SK-MEL-5 (cell line): Measurements from ENCODE around the gene ABHD6. TPM values are rescaled to one million over a fixed set of nuclear protein-coding genes. Genes with fewer than 3 reads are reported as not detected.
"Not testable (repeated sequence)": the region's sequence is repeated elsewhere in the genome, so short reads cannot be mapped to it uniquely, and the experiment has no call there.

ENCODE experiments used
- DNase-seq: peaks from one replicate; pipeline ENCODE4 v3.0.0-alpha.2; 2016; ENCODE audit warnings: low read depth, low spot score
- in situ Hi-C: cut with HindIII; loops from 2 replicates; pipeline ENCODE4 v1.10.0; 2016; ENCODE audit warnings: low sequenced_read_pairs, high pct_unique_total_duplicates, low pct_unique_long_range_greater_than_20kb
- total RNA-seq: library from RNA; depleted of rRNA; stranded (reverse); fragments of >200 nt; shearing (Covaris generic); gene quantifications from 2 replicates; pipeline ENCODE4 v1.2.3, GENCODE V29; 2014

ABHD6 gene
- total RNA-seq, 1 experiment from 2014 or later: 43.5 TPM

DNA sequence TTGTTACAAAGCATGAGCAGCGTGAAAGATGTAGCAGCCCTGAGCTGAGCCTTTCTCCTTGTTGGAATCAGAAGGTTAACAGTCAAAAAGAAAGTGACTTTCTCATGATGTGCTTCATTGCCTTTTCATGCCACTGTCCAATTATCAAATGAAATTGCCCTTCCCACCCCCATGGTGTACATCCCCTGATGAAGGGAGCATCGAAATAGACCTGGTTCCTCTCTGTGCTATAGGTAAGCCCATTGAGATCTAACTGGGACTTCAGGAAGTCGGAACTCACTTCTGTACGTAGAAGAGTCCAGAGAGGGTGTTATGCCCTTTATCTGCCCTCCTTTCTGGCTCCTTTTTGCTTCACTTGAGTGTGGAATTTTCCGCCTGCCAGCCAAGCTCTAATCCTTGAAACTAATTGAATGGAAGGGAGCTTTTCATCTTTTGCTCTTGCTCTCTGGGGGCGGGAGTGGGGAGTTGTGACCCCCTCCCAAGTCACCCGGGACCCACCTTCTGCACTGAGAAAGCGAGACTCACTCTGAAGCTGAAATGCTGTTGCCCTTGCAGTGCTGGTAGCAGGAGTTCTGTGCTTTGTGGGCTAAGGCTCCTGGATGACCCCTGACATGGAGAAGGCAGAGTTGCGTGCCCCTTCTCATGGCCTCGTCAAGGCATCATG lies 20.9 kb downstream of the ABHD6 start:
- no peak for DNase-seq
- in situ Hi-C loops: no loop called here

DNA sequence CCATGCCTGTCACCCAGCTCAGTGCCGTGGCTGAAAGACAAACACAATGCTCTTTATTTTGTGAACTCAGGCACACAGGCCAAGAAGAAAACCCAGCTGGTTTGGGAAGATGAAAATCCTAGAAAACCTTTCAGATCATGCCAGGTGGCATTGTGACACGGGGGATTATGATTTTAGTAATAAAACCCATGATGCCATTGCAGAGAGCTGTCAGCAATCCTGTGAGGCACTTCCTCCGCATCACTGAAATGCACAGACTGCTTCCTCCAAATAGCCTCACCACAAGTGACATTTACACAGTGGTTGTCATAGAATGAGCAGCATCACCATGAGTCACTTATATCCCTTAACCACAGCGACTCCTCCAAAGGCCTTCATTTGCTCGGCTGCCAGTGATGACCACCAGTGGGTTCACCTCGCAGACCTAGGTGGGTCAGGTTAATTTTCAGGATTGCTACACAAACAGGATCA lies 22.7 kb downstream of the ABHD6 start:
- DNase-seq: peak; percentile 42
- in situ Hi-C loops: no loop called here

DNA sequence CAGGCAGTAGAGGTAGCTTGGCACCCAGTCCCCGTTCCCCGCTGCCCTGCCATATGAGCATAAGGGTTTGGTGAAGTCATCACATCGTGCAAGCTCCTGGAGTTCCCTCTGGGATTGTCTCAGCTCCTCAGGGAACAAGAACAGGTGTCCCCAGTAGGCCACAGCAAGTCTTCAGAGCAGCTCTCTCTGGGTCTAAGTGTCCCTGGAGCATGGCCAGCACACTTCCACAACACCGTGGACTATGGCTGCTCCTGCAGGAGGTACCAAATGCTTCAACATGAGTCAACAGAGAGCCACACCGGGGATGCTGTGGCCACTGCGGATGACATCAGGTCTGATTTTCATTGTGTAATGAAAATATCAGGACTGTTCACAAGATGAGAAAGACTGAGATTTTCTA lies 23.1 kb downstream of the ABHD6 start:
- no peak for DNase-seq
- in situ Hi-C loops: no loop called here

DNA sequence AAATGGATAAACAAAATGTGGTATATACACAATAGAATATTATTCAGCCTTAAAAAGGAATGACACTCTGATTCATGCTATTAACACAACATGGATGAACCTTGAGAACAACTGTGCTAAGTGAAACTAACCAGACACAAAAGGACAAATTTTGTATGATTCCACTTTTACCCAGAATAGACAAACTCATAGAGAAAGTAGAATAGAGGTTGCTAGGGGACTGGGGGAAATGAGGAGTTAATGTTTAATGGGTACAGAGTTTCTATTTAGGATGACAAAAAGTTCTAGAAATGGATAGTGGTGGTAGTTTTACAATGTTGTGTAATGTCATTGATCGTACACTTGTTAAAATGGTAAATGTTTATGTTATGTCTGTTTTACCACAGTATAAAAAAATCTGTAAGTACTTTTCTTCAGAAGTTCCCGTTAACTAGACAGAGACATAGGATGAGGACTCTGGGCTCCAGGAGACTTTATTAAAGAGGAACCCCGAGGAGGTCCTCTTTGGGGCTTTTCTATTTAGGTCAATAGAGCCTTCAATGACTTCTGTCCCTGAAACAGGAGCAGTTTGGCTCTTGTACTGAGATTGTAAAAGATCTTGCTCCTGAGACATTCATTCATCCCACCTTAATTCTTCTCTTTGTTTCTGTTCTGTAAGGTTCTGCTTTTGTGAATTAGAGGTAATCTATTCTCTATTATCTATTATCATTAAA lies 24.5 kb downstream of the ABHD6 start:
- in situ Hi-C loops: no loop called here

DNA sequence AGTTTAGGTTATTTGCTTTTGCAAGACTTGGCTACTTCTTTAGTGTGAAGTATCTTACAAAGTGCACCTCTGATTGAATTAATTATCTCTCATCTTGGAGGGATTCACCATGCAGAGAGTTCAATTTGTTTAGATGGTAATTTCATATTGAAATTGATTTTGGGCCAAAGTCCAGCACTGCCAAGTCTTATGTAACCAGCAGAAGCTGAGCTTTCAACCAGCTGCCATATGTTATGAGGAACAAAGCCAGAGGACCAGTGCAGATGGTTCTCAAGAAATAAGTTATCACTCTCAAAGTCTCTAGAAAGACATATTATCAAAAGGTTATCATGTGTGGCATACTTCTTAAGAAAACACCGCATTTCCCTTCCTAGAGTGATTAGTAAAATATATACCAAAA lies 29.0 kb downstream of the ABHD6 start:
- DNase-seq: no peak
- in situ Hi-C loops: no loop called here

More for the DNA sequence above, 24.5 kb downstream of the ABHD6 start:
- no peak for DNase-seq

DNA sequence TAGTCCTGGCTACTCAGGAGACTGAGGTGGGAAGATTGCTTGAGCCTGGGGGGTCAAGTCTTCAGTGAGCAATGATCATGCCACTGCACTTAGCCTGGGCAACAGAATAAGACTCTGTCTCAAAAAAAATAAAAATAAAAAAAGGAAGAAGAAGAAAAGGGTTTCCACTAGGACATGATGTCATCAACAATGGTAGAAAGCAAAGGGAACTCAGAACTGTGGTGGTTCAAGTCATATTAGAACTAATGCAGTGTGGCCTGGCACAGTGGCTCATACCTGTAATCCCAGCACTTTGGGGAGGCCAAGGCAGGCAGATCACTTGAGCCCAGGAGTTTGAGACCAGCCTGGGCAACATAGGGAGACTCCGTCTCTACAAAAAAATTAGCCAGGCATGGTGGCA lies 30.0 kb downstream of the ABHD6 start:
- in situ Hi-C loops, DNase-seq: not testable (repeated sequence)

DNA sequence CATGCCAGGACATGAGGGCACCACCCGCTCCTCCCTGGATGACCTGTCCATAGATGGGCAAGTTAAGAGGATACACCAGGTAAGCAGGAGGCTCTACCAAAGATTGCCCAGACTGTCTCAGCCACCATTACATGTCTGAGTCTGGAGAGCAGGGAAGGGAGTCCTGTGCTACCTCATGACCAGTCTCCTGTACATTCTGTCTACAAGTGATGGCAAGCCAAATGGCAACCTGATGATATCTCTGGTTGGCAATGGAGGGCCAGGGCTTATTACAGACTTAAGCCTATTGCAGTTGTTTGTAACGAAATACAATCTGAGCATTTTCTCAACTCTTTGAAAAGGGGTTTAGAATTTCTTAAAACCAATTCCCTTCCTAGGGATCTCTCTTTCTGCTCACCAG lies 31.8 kb downstream of the ABHD6 start:
- no peak for DNase-seq
- in situ Hi-C loops: no loop called here

DNA sequence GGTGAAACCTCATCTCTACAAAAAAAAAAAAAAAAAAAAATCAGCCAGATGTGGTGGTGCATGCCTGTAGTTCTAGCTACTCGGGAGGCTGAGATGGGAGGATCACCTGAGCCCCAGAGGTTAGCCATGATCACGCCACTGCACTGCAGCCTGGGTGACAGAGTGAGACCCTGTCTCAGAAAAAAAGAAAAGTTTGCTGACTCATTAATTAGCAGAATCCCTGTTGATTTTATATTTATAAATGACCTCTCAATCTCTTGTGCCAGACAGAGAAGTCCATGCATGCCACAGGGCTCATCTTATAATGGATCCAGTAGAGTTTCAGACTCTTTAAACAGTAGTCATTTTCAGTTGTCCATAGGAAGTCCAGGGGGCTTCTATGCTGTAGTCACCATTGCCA lies 32.9 kb downstream of the ABHD6 start:
- DNase-seq: no peak
- in situ Hi-C loops: no loop called here

DNA sequence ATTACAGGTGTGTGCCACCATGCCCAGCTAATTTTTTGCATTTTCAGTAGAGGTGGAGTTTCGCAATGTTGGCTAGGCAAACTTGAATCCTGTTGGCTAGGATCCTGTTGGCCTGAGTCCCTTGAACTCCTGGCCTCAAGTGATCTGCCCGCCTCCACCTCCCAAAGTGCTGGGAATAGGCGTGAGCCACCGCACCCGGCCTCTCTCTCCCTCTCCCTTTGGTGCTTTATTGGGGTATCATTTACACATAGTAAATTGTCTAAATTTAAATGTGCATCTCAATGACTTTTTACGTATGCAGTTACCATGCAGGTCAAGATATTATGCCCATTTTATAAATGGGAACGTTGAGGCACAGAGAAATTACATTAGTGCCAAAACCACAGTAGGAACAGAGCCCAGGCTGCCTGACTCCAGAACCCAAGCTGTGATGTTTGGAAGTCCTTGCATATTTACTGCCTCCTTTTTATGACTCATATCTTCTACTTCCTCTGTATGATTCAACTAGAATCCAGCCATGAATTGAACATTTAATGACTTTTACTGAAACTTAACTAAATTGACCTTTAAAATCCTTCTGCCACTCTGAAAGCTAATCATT lies 34.4 kb downstream of the ABHD6 start:
- DNase-seq: peak; percentile 54
- in situ Hi-C loops: no loop called here

DNA sequence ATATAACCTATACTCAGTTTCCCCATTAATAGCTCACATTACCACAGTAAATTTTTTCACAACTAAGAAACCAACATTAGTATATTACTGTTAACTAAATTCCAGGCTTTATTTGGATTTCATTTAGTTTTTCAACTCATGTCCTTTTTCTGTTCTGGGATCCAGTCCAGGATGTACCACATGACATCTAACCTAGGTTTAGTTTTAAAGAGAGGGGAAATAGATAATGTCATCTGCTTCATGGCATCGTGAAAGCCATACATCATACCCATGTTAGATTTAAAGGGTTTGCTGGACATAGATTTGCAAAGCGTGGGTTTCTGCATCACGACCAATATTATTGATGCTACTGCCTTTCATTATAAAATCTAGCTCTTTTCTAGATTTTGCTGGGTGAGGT lies 35.3 kb downstream of the ABHD6 start:
- DNase-seq: no peak
- in situ Hi-C loops: no loop called here

DNA sequence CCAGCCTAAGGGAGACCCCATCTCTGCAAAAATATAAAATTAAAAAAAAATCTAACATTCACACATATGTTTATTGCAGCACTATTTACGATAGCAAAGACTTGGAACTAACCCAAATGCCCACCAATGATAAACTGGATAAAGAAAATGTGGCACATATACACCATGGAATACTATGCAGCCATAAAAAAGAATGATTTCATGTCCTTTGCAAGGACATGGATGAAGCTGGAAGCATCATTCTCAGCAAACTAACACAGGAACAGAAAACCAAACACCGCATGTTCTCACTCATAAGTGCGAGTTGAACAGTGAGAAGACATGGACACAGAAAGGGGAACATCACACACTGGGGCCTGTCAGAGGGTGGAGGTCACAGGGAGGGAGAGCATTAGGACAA lies 35.8 kb downstream of the ABHD6 start:
- in situ Hi-C loops, DNase-seq: not testable (repeated sequence)

DNA sequence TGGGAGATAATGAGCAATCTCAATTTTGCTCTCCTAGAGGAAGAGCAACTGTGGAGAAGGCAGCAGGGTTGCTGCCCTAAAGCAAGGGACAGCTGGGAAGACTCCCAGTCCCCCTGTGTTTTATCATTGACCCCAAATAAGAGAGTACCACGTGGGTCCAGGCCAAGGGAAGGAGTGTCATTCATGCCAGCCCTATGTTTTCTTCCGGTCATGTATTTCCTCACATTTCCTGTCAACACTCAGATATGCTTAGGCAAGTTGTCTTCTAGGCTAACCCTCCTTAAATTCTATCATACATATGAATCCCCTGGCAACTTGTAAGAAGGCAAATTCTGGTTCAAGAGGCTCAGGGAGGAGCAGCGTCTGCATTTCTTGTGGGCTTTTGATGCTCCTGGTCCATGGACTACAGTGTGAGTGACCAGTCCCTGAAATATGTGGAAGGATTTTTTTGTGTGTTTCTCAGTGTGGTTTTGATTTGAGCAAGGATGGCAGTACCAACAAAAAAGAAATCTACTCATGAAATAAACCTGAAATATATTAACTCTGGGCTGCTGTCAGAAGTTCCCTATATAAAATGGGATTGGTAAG lies 36.5 kb downstream of the ABHD6 start:
- no peak for DNase-seq
- in situ Hi-C loops: no loop called here

DNA sequence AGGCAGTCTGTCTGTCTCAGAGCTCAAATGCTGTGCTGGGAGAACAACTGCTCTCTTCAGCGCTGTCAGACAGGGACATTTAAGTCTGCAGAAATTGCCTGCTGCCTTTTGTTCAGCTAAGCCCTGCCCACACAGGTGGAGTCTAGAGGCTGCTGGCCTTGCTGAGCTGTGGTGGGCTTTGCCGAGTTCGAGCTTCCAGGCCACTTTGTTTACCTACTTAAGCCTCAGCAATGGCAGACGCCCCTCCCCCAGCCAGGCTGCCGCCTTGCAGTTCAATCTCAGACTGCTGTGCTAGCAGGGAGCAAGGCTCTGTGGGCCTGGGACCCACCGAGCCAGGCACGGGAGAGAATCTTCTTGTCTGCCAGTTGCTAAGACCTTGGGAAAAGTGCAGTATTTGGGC lies 43.5 kb downstream of the ABHD6 start:
- in situ Hi-C loops: no loop called here
- DNase-seq: no peak

DNA sequence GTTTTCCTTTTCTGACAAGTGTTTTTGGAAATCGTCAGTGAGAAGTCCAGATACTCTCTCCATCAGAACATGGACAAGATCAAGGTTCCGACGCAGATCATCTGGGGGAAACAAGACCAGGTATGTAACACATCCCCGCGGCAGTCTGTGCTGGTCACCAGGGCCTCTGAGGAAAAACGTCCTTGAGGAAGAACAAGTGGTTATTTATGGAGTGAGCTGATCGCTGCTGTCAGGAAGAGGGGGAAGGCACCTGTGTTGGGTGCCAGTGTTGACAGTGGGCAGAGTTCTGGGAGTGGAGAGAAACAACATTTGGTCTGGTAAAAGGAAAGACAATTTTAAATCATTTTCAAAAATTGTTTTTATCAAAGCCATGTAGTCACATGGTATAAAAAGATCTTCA lies 47.7 kb downstream of the ABHD6 start:
- no peak for DNase-seq
- in situ Hi-C loops: no loop called here

DNA sequence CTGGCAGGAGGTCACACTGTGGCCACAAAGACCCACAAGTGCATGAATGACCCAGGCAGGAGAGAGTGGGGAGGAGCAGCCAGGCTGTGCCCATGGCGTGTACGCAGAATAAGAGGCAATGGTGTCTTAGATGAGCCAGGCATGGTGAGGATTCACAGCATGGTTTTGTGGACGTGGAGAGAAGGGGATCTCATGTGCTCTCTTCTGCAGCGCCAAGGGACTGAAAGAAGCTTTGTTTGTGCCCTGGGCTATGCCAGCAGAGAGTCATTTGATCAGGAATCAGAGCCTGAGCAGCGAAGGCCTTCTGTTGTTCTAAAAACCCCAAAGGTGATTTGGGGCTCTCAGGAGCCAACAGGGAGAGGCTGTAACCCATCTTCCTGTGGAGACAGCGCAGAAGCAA lies 49.8 kb downstream of the ABHD6 start:
- in situ Hi-C loops: no loop called here
- peak; percentile 95 for DNase-seq

DNA sequence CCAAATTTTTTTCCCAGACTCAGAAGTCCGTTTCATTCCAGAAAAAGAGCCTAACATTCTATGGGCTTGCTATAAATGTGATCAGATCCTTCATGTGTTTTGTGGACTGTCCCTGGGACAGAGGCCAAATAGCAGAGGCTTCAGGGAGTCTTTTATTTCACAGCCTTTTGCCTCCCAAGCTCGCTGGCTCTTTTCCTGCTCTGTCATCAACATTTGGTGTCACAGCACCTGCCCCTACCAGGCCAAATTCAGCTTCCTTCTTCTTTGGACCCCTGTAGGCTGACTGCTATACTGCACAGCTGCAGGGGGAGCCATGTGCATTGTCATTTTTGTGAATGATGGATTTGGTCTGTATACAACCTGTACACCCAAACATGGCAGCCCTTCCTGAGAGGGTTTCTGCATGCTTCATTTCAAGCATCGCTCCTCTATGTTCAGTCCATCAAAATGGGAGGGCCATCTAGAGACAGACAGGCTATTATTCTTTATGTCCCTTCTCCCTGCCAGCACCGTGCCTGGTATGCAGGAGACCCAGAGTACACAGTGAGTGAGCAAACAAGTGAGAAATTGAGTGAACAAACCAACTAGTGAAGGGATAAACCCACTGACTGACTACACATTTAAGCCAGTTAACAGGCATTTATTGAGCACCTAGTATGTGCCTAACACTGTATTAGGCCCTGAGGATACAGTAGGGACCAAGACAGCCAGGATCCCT lies 50.6 kb downstream of the ABHD6 start:
- in situ Hi-C loops: no loop called here
- DNase-seq: peak; percentile 52

DNA sequence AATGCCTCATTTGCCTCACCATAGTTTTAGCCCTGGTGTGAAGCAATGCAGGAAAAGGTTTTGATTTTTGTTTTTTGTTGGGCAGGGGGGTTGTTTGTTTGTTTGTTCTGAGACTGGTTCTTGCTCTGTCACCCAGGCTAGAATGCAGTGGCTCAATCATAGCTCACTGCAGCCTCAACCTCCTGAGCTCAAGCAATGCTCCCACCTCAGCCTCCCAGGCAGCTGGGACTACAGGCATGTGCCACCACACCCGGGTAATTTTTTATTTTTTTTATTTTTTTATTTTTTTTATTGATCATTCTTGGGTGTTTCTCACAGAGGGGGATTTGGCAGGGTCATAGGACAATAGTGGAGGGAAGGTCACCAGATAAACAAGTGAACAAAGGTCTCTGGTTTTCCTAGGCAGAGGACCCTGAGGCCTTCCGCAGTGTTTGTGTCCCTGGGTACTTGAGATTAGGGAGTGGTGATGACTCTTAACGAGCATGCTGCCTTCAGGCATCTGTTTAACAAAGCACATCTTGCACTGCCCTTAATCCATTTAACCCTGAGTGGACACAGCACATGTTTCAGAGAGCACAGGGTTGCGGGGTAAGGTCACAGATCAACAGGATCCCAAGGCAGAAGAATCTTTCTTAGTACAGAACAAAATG lies 51.5 kb downstream of the ABHD6 start:
- DNase-seq, in situ Hi-C loops: not testable (repeated sequence)
